GM18858 (cell line): ENCODE data around the gene ZBTB7B.
A peak's percentile ranks its signal among the peaks of the same experiment; 100 is the strongest.

Experiments
- ATAC-seq: cut with Tn5 transposase; IDR thresholded peaks from one replicate; pipeline ENCODE4 v1.9.1; 2021; ENCODE audit not compliant: unreplicated experiment

The ZBTB7B gene

DNA sequence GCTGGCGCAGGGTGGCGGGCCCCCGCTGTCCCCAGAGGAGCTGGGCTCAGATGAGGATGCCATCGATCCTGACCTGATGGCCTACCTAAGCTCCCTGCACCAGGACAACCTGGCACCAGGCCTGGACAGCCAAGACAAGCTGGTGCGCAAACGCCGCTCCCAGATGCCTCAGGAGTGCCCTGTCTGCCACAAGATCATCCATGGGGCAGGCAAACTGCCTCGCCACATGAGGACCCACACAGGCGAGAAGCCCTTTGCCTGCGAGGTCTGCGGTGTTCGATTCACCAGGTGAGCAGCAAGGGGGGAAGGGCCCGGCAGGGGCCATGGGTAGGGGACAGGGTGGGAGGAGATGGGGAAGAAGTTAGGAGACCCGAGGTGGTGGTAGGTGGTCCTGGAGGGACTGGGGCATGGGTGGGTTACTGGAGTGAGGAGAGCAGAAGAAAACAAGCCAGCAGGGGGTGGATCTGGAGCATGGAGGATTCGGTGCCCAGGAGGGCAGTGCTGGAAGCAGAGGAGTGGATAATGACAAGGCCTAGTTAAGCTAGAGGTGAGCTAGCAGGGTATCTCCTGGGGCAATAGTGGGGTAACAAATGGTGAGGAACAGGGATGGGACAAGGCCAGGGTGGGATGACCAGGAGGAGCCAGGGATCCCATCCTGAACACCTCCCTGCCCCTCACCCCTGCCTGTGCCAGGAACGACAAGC lies 13.1 kb downstream of the ZBTB7B start:
- no peak for ATAC-seq

DNA sequence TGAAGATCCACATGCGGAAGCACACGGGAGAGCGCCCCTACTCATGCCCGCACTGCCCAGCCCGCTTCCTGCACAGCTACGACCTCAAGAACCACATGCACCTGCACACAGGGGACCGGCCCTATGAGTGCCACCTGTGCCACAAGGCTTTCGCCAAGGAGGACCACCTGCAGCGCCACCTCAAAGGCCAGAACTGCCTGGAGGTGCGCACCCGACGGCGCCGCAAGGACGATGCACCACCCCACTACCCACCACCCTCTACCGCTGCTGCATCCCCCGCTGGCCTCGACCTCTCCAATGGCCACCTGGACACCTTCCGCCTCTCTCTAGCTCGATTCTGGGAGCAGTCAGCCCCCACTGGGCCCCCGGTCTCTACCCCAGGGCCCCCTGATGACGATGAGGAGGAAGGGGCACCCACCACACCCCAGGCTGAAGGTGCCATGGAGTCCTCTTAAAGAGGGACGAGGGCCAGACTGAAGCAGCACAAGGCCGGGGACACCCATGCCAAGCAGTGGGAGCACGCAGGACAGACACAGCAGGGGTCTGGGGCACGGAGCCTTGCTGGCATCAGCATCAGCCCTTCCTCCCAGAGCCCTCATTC lies 13.7 kb downstream of the ZBTB7B start:
- ATAC-seq = no peak

DNA sequence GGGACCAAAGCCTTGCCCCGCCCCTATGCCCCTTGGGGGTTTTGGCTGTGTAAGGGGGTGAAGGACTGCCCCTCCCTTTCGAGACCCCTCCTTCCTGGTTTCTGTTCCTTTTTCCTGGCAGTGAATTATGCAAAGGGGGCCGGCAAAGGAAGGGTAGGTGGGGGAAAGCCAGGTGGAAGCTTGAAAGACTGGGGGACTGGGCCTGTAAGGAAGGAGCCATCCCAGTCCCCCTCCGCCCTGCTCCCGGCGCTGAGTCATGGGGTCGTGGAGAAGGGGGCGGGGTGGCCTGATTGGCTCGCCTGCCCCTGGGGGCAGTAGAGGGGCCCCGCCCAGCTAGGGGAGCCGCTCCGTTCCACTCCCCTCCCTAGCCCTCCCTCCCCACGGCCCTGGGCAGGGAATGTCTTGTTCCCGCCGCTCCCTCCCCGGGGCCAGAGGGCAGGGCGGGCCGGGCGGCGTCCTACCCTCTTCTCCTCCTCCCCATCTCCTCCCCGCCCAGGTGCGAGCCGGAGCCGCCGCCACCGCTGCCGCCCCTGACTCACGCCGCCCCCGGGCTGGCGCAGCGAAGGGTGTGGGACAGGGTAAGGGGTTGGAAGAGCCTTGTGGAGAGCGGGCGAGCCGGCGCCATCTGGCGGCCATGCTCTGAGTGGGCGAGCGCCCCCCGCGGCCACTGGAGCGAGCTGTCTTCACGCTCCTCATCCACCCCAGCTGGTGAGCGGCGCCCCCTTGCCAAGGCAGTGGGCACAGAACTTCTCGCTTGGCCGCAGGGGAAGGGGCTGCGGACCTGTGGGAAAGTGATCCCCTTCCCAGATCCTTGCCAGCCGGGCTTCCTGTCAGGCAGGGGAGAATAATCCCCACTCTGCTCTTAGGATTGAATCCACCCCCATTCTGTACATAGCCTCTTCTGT lies 14.7 kb downstream of the ZBTB7B start:
- ATAC-seq = peak; percentile 63

DNA sequence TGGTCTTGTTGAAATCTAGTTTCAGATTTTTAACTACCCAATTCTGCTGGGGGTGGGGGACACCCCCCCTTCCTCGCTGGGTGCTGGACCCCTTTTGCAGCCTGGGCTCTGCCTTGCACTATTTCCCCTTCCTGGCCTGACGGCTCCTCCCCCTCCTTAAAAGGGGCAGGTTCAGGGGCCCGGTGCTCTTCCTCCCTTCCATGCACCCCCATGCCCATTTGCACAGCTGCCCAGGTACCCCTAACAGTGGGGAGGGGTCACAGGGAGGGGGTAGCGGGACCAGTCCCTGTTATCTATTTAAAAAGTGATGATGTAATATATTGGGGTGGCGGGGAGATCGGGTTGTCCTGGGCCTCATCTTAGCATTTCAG lies 15.3 kb downstream of the ZBTB7B start:
- ATAC-seq = no peak

DNA sequence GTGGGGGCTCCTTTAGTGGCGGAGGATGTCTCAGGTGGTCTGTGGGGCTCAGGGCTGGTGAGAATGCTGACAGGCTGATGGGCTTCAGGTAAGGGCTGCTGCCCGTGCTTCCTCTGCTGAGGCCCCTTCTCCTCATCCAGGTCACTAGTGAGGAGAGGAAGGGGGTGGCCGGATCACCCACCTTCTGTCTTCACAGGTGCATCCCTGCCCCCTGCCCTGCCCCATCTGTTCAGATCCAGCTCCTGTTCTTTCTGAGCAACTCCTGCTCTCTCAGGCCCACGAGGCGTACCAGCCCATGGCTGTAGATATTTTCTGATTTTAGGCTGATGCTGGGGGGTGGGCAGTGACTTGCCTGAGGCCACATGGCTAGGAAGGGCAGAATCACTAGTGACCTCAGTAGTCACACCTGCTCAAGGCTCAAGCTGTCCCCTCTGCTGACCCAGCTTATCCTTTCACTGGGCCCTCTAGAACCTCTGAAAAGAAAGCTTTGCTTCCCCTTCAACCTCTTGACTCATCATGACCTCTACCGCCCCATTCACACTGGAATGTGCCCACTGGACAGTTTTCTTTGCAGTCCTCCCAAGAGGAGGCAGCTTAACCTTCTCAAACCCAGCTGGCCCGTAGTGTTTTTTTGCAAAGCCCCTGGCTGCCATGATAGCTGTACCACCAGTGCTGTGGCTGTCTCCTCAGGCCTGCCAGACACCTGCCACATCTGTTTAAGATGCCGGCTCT lies 16.2 kb downstream of the ZBTB7B start:
- no peak for ATAC-seq

DNA sequence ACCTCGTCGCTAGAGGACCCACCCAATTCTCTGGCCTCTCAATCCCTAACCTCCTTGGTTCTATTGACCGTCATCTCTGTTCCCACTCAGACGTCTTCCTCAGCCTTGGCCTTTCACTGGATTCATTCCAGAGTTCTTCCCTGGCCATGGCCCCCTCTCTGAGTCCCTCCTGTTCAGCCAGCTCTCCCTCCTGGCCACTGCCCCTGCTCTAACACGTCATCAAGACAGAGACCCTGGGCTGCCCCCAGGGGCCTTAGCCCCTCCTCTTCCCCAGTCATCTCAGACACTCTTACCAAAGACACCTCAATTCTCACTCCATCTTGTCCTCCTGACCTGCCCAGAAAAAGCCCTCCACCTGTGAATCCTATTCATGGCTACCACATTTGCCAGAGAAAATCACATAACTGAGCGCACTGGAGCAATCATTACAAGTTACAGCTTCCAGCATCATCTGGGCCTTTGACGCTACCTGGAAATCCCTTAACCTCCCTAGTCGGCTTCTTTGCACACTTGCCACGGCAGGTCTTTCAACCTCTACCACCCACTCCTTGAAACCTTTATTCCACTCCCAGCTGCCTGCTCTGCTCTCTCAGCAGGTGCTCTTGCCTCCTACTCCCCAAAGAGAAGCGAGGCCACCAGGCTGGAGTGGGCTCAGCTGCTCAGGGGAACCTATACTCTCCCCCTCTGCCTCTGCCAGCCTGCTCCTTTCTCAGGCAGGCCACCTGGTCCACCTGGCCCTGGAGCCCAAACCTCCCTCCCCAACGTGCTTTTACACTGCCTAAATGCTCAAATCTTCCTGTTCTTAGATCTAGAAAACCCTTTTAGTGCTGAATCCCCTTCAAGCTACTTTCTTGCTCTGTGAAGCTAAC lies 17.0 kb downstream of the ZBTB7B start:
- ATAC-seq = no peak

DNA sequence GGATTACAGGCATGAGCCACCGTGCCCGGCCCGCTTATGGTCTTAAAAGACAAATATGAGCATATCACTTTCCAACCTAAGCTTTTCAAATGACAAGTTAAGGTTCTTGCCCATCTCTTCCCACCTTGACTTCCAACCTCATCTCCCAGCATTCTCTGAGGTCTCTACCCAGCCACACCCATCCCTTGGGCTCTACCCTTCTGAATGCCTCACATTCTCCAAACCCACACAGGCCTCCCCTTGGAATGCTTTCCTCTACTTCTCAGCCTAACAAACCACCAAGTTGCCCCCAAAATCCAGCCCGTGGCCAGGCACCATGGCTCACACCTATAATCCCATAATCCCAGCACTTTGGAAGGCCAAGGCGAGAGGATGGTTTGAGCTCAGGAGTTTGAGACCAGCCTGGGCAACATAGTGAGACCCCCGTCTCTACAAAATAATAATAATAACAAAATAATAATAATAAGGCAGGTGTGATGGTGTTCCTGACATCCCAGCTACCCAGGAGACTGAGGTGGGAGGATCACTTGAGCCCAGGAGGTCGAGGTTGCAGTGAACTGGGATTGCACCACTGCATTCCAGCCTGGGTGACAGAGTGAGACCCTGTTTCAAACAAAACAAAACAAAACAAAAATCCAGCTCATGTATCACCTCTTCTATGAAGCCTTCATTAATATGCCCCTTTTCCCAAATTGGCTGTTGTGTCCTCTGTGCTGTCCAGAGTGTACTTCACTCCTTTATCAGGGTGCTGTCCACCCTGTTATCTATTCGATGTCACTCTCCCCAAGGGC lies 19.7 kb downstream of the ZBTB7B start:
- ATAC-seq = no peak

DNA sequence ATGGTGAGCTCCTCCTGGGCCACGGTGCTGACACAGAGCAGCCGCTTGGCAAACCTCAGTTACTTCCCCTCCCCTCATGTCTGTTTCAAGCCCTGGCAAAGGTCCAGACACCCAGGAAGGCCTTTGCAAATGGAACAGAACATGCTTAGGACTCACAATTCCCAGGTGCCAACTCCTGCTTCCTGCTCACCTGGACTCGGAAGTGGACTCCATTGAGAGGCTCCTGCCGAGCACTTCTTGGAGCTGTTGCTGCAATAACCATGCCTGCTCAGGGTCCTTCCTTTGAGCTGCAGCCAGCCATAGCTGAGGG lies 20.3 kb downstream of the ZBTB7B start:
- no peak for ATAC-seq

DNA sequence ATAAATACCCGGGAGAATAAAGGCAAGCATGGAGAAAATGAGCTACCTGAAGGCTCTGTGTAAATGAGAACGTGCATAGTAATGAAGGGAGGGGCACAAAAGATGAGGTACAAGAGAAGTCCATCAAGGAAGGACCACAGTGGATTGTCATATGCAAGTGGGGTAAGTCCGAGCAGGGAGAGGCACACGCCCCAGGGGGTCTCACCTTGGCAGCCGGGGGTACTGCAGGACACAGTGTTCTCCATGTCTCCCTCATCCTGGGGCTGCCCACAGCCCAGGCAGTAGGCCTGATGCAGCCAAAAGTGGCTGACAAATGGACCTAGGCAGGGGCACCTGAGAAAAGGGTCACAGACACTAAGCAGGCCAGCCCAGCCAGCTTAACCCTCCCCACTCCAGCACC lies 21.0 kb downstream of the ZBTB7B start:
- ATAC-seq = no peak

DNA sequence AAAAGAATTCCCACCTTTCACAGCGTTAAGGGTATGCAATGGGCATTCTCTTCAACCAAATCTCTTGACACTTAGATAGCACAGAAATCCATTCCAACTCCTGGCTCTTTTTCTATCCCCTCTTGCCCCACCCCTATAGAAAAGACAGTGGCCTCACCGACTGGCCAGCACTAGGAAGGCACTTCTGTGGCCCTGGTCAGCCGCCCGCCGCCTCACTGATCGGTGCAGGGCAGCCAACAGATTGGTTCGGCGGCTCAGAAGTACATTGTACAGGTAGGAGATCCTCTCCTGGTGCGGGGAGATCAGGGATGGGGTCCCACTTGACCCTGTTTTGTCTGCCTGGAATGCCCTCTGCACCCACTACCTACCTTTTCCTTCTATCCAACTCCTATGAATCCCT lies 21.7 kb downstream of the ZBTB7B start:
- ATAC-seq = no peak

DNA sequence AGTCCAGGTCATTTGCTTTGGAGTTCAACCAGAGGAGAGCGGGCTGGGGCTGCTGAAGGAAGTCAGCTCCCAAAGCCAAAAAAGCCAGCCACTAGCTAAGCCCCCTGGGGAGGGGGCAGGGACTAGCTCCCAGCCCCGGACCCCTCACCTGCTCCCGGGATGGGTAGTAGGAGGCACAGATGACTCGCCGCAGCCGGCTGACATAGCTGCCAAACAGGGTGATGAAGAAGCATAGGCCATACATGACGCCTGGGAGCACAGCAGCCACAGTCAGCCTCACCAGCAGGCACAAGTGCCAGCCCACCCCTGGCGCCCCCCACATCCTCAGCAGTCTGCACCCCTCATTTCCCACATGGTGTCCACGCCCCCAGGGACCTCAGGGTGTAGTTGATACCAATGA lies 23.6 kb downstream of the ZBTB7B start:
- no peak for ATAC-seq

DNA sequence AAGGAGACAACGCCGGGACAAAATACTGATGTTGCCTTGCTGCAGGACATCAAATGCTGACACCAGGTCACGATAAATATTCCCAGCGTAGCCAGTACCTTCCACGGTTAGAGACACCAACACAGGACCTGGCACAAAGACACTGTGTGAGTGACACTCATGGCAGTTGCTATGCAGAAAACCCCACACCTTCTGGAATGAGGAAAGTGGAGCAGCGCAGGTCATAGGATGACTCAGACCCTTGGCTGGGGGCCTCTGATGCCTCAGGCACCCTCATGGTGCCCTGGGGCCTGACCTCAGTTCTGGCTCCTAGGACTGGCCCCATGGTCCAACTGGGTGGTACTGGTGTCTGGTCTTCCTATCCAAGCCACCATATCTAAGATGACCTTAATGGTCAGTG lies 24.0 kb downstream of the ZBTB7B start:
- no peak for ATAC-seq

DNA sequence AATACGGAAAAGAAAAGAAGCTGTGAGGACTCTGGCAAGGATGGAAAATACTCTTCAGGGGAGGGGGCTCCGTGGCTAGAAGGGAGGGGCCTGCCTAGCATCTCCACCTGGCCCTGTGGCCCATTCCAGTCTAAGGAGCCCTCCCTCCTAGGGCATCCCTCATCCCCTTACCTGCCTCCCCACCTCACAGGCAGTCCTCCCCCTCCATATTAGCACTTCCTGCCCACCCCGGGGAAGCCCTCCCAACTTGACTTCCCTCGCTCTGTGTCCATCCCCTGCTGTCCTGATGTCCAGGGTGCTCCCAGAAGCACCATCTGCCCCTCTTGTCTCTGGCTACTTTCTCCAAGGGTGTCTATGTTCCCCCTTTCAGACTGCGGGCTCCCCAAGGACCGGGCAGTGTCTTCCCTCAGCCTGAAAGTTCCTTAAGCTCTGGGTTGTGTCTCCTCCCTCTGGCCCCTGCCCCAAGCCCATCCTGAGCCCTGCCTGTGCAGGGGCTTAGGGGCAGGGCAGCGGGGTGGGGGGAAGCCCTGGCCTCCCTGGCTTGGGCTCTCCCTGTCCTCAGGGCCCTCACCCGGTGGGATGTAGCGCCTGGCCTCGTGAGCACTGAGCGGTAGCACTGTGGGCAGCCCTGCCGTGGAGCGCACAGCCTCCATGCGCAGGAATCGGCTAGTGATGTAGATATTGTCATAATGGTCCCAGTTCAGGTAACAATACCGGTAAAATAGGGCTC lies 27.1 kb downstream of the ZBTB7B start:
- ATAC-seq = no peak

DNA sequence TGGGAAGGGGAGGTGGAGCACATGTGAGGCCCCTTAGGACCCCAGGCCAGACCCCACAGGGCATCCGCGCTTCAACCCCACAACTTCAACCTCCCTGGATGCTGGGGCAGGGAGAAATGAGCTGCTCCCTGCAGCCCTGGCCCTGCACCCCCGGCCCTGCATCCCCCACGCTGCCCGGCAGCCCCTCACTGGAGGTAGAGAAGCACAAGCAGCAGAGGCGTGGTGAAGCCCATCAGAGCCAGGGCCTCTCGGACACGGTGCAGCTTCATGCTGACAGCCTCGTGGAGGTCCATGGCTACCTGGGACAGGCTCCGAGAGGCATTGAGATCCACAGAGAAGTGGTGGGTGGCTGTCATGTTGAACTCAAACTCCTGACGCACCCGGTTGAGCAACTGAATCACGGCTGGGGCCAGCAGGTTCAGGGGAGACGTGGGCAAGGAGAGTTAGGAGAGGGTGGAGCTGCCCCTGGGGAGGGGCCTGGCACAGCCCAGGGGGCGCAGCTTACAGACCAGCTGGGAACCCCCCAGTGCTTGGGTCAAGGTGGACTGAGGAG lies 27.7 kb downstream of the ZBTB7B start:
- ATAC-seq = no peak

DNA sequence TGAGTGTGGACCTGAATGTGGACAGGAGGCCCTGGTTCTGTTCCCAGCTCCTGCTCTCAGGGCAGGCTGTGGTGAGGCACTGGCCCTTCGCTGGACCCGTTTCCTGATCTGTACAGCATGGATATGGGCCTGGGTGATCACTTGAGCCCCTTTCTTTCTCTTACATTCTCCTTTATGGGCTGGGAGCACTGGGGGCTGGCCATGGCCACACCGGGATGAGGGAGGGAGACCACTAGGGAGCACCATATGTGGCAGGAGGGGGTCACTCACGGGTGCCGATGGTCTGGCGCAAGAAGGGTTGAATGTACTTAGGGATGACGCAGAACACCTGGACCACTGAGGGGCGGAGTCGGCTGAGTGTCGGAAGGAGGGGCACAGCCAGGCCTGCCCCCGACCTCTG lies 28.3 kb downstream of the ZBTB7B start:
- ATAC-seq = no peak

DNA sequence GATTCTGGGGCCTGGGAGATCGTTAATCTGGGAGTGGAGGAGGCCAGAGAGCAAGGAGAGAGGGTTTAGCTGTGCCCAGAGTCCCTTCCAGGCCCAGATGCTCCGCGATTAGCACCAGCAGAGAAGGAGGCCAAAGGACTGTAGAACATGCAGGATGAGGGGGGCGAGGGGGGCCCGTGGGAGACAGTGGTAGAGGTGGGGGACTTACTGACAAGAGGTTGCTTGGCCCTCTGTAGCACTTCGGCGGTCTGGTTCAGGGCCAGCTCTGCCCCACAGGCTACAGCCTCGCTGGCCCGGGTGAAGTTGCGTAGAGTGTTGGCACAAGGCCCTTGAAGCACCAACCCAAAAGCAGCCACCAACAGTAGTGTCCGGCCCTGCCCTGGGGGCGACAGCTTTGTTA lies 30.3 kb downstream of the ZBTB7B start:
- no peak for ATAC-seq

DNA sequence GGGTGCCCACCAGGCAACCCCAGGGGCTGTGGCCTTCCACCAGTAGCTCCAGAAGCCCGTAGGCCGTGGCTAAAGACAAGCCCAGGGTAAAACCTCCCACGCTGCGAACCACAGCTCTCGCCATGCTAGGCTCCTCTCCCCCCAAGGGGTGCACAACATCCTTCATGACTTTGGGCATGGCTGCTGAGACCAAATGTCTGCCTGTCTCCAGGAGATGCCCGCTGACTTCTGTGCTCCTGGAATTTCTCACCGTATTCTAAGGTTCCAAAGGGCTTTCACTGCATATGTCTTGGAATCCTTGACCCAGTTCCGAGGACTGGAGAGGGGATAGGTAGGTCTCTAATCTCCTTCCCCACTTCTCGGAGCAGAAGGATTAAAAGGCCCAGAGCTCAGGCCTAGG lies 30.9 kb downstream of the ZBTB7B start, which contains the start of the genes DCST1 and DCST2:
Gene DCST1 (plus strand): TSS at position 301 of the 400 bp plus-strand sequence. CDS start 213 bp downstream, outside the sequence.
Gene DCST2 (minus strand): TSS at position 258 of the 400 bp plus-strand sequence. CDS start 80 bp downstream, at position 178.
- ATAC-seq = no peak

DNA sequence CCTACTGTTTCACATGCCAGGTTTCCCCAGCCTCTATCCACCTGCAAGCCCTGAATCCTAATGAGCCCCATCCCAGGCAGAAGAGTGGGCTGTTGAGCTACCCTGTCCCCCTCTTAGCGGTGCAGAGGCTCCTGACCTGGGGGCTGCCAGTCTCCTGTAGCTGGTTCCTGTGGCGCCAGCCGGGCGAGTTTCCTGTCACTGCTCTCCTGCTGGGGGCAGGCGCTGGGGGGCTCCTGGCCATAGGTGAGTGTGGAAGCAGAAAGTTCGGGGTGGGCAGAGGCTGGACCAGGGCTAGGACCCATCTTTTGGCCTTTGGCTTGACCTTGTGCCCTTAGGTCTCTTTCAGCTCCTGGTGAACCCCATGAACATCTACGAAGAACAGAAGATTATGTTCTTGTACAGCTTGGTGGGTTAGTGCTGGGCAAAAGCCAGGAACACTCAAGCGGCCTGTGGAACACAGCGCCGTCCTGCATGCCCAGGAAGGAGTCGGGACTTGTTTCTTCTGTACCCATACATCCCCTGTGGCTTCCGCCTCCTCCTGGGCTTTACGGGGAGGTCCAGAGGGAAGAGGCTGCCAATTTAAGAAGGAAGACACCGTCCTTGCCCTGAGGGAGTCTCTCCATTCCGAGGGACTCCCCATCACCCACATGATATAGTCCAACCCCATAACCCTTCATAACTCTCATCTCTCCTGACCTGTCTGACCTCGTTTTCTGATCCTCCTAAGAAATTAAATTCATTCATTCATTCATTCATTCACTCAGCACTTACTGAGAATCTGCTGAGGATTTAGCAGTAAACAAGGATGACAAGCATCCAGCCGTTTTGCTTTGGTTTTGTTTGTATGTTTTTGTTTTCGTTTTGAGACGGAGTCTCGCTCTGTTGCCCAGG lies 32.0 kb downstream of the ZBTB7B start:
- no peak for ATAC-seq
